K562 (cell line): ENCODE results near the gene ELAC2. TPM values are rescaled to one million over a fixed set of nuclear protein-coding genes. Genes with fewer than 3 reads are reported as not detected.

Experiments
- CCAR2 ChIP-seq: fragments of 200-400 bp; formaldehyde crosslinking; IDR thresholded peaks from 2 replicates; pipeline ENCODE4 v1.6.1; 2017; ENCODE audit warnings: mild to moderate bottlenecking, low read depth, low read length
- FIP1L1 ChIP-seq: fragments of 200-400 bp; formaldehyde crosslinking; IDR thresholded peaks from 2 replicates; pipeline ENCODE4 v1.6.1; 2018; ENCODE audit warnings: mild to moderate bottlenecking, low read depth, low read length; ENCODE audit not compliant: poor library complexity, severe bottlenecking
- FOXK2 ChIP-seq, 2 experiments: fragments of 450-650 bp; IDR thresholded peaks in 1 of 2; conservative IDR thresholded peaks in 1 of 2; 2 replicates each; pipeline ENCODE4 v1.6.1; 2016; ENCODE audit warnings: low read depth in 2 of 2, mild to moderate bottlenecking in 1 of 2
- HEY1 ChIP-seq: fragments of 250-450 bp; sonication (Bioruptor Pico); IDR thresholded peaks from 2 replicates; pipeline ENCODE4 v1.5.0; 2020; ENCODE audit warnings: mild to moderate bottlenecking, moderate library complexity, borderline replicate concordance
- HNRNPK ChIP-seq: fragments of 200-400 bp; formaldehyde crosslinking; IDR thresholded peaks from one replicate; pipeline ENCODE4 v1.6.1; 2018; ENCODE audit warnings: mild to moderate bottlenecking, low read depth, low read length; ENCODE audit not compliant: poor library complexity, severe bottlenecking
- HNRNPLL ChIP-seq: fragments of 200-400 bp; formaldehyde crosslinking; IDR thresholded peaks from 2 replicates; pipeline ENCODE4 v1.6.1; 2017; ENCODE audit warnings: low read length, low read depth, mild to moderate bottlenecking; ENCODE audit not compliant: poor library complexity, severe bottlenecking
- IFI16 ChIP-seq: fragments of 250-450 bp; sonication (Bioruptor Pico); IDR thresholded peaks from 2 replicates; pipeline ENCODE4 v2.1.2; 2022; ENCODE audit warnings: mild to moderate bottlenecking, inconsistent platforms
- ILF3 ChIP-seq: fragments of 450-650 bp; IDR thresholded peaks from 2 replicates; pipeline ENCODE4 v1.6.1; 2018; ENCODE audit warnings: antibody characterized with exemption, mild to moderate bottlenecking, moderate library complexity, borderline replicate concordance
- KHSRP ChIP-seq: fragments of 450-650 bp; IDR thresholded peaks from 2 replicates; pipeline ENCODE4 v1.6.1; 2017
- MAFG ChIP-seq: fragments of 450-650 bp; conservative IDR thresholded peaks from 2 replicates; pipeline ENCODE4 v1.6.1; 2016; ENCODE audit warnings: missing genetic modification characterization, missing compliant biosample characterization
- MED1 ChIP-seq: sonication (generic); formaldehyde crosslinking; IDR thresholded peaks from 2 replicates; pipeline ENCODE4 v1.8.1; 2023; ENCODE audit warnings: missing genetic modification reagents, borderline replicate concordance
- NFATC3 ChIP-seq: fragments of 450-650 bp; IDR thresholded peaks from 2 replicates; pipeline ENCODE4 v1.6.1; 2017; ENCODE audit warnings: mild to moderate bottlenecking
- NFIX ChIP-seq: fragments of 250-450 bp; sonication (Bioruptor Pico); IDR thresholded peaks from 2 replicates; pipeline ENCODE4 v1.4.0; 2020; ENCODE audit warnings: low read depth, mild to moderate bottlenecking, moderate library complexity
- RAD21 ChIP-seq, 2 experiments: fragments of 250-450 bp in 1 of 2; fragments of 450-650 bp in 1 of 2; sonication (Bioruptor Pico) in 1 of 2; formaldehyde crosslinking in 1 of 2; IDR thresholded peaks in 1 of 2; conservative IDR thresholded peaks in 1 of 2; 2 replicates each; pipeline versions ENCODE4 v1.4.0 to v1.8.0; 2020 to 2022; ENCODE audit warnings: mild to moderate bottlenecking in 2 of 2, moderate library complexity in 1 of 2
- SMAD3 ChIP-seq: fragments of 450-650 bp; formaldehyde crosslinking; conservative IDR thresholded peaks from 2 replicates; pipeline ENCODE4 v1.4.0; 2020; ENCODE audit warnings: mild to moderate bottlenecking
- XRCC3 ChIP-seq: fragments of 450-650 bp; IDR thresholded peaks from 2 replicates; pipeline ENCODE4 v1.6.1; 2017; ENCODE audit warnings: mild to moderate bottlenecking, moderate library complexity
- ZBTB8A ChIP-seq: fragments of 450-650 bp; IDR thresholded peaks from 2 replicates; pipeline ENCODE4 v1.6.1; 2018; ENCODE audit warnings: mild to moderate bottlenecking, moderate library complexity; ENCODE audit not compliant: partially characterized antibody
- ZC3H4 ChIP-seq: sonication (generic); formaldehyde crosslinking; IDR thresholded peaks from 2 replicates; pipeline ENCODE4 v1.9.0; 2021; ENCODE audit warnings: missing genetic modification reagents, borderline replicate concordance
- ZNF217 ChIP-seq: sonication (generic); formaldehyde crosslinking; IDR thresholded peaks from 2 replicates; pipeline ENCODE4 v1.8.0; 2022; ENCODE audit warnings: mild to moderate bottlenecking, missing genetic modification reagents
- ZNF253 ChIP-seq: fragments of 250-450 bp; sonication (Bioruptor Pico); conservative IDR thresholded peaks from 2 replicates; pipeline ENCODE4 v1.6.1; 2021; ENCODE audit warnings: mild to moderate bottlenecking
- ZNF407 ChIP-seq: fragments of 450-650 bp; IDR thresholded peaks from 2 replicates; pipeline ENCODE4 v1.6.1; 2016; ENCODE audit warnings: low read depth
- ZNF75A ChIP-seq: fragments of 450-650 bp; formaldehyde crosslinking; IDR thresholded peaks from 2 replicates; pipeline ENCODE4 v1.4.0; 2020; ENCODE audit warnings: mild to moderate bottlenecking
- polyA plus RNA-seq, 8 experiments: library from polyadenylated mRNA; depleted of rRNA in 4 of 8; stranded (reverse) in 5 of 8; unstranded in 3 of 8; fragments of >200 nt; fragmentation: Nextera tagmentation in 2 of 8; fragmentation: Illumina TruSeq in 1 of 8; extraction: Ambion mirVana in 2 of 8; extraction: Trizol in 1 of 8; gene quantifications; 2 replicates each; pipeline versions ENCODE4 v1.2.1 to v1.2.3, GENCODE V29; 2011 to 2014; ENCODE audit warnings: inconsistent platforms in 1 of 8, missing spikeins in 1 of 8
- total RNA-seq, 7 experiments: library from RNA; depleted of rRNA in 6 of 7; stranded (reverse); fragments of >200 nt in 6 of 7; fragmentation: Illumina TruSeq in 2 of 7; extraction: Trizol in 2 of 7; gene quantifications; 2 replicates each; pipeline versions ENCODE4 v1.2.1 to v1.2.3, GENCODE V29; 2011 to 2021; ENCODE audit warnings: low replicate concordance in 1 of 7

Gene ELAC2
- total and polyA plus RNA-seq, 9 of the 15 experiments (the other 6 are each of a cell fraction or from before 2014, with no cell fraction given) = 4.5 to 129 (median 70.6) TPM

GRCh38 chr17:13017655-13018459 lies at the start of gene ELAC2 (continued):
- TF ChIP-seq FIP1L1 (no peak), KHSRP (no peak), RAD21 (CRISPR knock-in tag; conservative IDR thresholded peaks at IDR 0.05 in 1 of 2, IDR thresholded peaks at IDR 0.05 in 1 of 2) (no peak), HNRNPLL (peak; percentile 74), CCAR2 (no peak), NFATC3 (no peak), HNRNPK (no peak), ILF3 (no peak), HEY1 (no peak), IFI16 (CRISPR knock-in tag) (no peak), XRCC3 (no peak), MED1 (CRISPR knock-in tag) (no peak), NFIX (CRISPR knock-in tag) (no peak), FOXK2 (conservative IDR thresholded peaks at IDR 0.05 in 1 of 2, IDR thresholded peaks at IDR 0.05 in 1 of 2; ENCODE audit: low read depth in 2 of 2) (peak; percentile 39 to 54; a peak in 2 of 4 replicates), ZBTB8A (no peak), ZNF407 (no peak), MAFG (tag) (no peak), ZNF75A (no peak), ZC3H4 (CRISPR knock-in tag) (no peak), ZNF253 (CRISPR knock-in tag) (no peak), ZNF217 (CRISPR knock-in tag) (no peak), SMAD3 (CRISPR knock-in tag) (no peak)
